ENCODE measurements around the gene HECW1. TPM values are rescaled to one million over a fixed set of nuclear protein-coding genes. Genes with fewer than 3 reads are reported as not detected.

Gene HECW1
- total and polyA plus RNA-seq, 2 of the 13 experiments (the other 11 are each of a cell fraction or from before 2014, with no cell fraction given), result not detected

- Histone ChIP-seq H2AFZ (ENCODE audit: low read length) (no peak overlapping the region), H3K9me3 (ENCODE audit: low read length) (no peaks in the 10 kb centered on the region), H4K20me1 (ENCODE audit: insufficient read depth, low read length) (no peaks in the 10 kb centered on the region), H3K4me2 (ENCODE audit: low read depth, low read length) (no peak overlapping the region), H3K36me3 (replicated peaks in 1 of 2; ENCODE audit: control insufficient read depth in 1 of 2, insufficient read depth in 2 of 2, low read length in 2 of 2) (no peaks in the 10 kb centered on the region), H3K4me3 (replicated peaks in 1 of 3; ENCODE audit: insufficient read depth in 1 of 3, low read depth in 2 of 3, low read length in 3 of 3) (no peak overlapping the region), H3K4me1 (ENCODE audit: insufficient read depth, low read length) (peaks cover 23% of the 10 kb centered on the region), H3K79me2 (ENCODE audit: insufficient read depth, low read length) (no peaks in the 10 kb centered on the region), H3K27ac (ENCODE audit: extremely low read length, insufficient read depth, low read length) (no peak overlapping the region), H3K27me3 (ENCODE audit: control insufficient read depth in 1 of 2, insufficient read depth in 2 of 2, low read length in 2 of 2) (no peaks in the 10 kb centered on the region; a peak in 1 of 5 replicates), H3K9ac (ENCODE audit: insufficient read depth, low read depth, low read length) (no peak overlapping the region)
- 65% methylated on average over 7 of the region's 7 CpGs for WGBS (ENCODE audit: low lambda C conversion rate)
- no TSS peak for BruUV-seq (replicated peaks)
- POLR2A ChIA-PET, result no interaction called here
- no peak for DNase-seq (ENCODE audit: low spot score)
- TF ChIP-seq SNAPC2 (CRISPR knock-in tag; IDR thresholded peaks at IDR 0.05), result no peak
- TF ChIP-seq ZBTB42 (CRISPR knock-in tag; IDR thresholded peaks at IDR 0.05), result no peak
- TF ChIP-seq MXD1 (CRISPR knock-in tag; IDR thresholded peaks at IDR 0.05), result no peak
- TF ChIP-seq IRF2 (CRISPR knock-in tag; IDR thresholded peaks at IDR 0.05), result no peak
- TF ChIP-seq LBX2 (CRISPR knock-in tag; IDR thresholded peaks at IDR 0.05; ENCODE audit: borderline replicate concordance), result no peak
- no peak for TF ChIP-seq MED13 (CRISPR knock-in tag; IDR thresholded peaks at IDR 0.05)
- TF ChIP-seq KLF12 (CRISPR knock-in tag; IDR thresholded peaks at IDR 0.05; ENCODE audit: borderline replicate concordance), result no peak
- no peak for TF ChIP-seq ZSCAN20 (CRISPR knock-in tag; IDR thresholded peaks at IDR 0.05; ENCODE audit: borderline replicate concordance)
- no peak for TF ChIP-seq PRMT3 (CRISPR knock-in tag; IDR thresholded peaks at IDR 0.05; ENCODE audit: borderline replicate concordance, low read depth)
- TF ChIP-seq ZNF879 (CRISPR knock-in tag; IDR thresholded peaks at IDR 0.05), result no peak
- no peak for ATAC-seq
- no peak for FAIRE-seq
- intact Hi-C loops (cut with micrococcal nuclease; ENCODE audit: unreplicated experiment), result no loop called here
- in situ Hi-C loops (cut with HindIII; ENCODE audit: extremely low pct_ligation_motif_present, low pct_unique_long_range_greater_than_20kb), result no loop called here
- CTCF ChIA-PET (ENCODE audit: low intra/inter-chr PET ratio, low total read pairs), result no interaction called here
Measured at GRCh38 chr7:43394441-43395130, 282.1 kb downstream of the HECW1 start.

Data from HepG2 (cell line).